ENCODE measurements around the gene BPTF.
"Not testable (repeated sequence)": the region's sequence is repeated elsewhere in the genome, so short reads cannot be mapped to it uniquely, and the experiment has no call there.

BPTF gene

DNA sequence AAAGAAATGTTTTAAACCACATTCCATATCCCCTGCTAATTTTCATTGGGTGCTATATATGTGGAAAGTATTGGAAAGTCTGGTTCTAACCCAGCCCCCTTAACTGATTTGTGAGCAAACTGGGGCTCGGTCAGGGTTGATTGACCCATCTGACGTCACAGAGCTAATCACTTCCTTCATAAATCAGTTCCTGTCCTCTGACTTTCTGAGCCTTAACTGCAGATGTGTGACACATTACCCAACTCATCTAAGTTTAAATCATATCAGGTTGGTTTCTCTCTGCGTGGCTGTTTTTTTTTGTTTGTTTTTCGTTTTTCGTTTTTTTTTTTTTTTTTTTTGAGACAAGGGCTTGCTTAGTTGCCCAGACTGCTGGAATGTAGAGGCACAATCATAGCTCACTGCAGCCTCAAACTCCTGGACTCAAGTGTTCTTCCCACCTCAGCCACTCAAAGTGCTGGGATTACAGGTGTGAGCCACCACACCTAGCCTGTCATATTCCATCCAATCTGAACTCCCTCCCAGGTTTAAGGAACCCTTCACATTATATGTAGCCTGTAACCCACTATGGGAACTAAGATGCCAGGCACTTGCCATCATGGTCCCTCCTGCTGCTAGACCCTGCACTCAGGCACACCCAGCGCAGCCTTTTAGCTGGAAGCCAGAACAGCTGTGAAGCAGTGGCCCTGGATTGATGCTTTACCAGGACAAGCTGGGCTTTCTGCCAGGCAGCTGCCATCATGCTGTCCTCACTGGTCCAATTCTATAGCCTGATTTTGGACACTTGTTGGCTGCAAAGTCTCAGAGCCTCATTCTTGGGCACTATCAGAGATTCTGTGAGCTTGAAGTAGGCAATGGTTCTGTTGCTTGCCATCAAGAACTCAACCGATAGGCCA lies 6.9 kb upstream of the BPTF start:
- Histone ChIP-seq H3K27me3 (ENCODE audit: control insufficient read depth in 1 of 2, insufficient read depth in 2 of 2, low read length in 2 of 2) (no peaks in the 10 kb centered on the region), H3K9me3 (ENCODE audit: low read length) (no peaks in the 10 kb centered on the region), H3K4me3 (ENCODE audit: low read depth in 1 of 2, low read length in 2 of 2) (no peak overlapping the region), H3K4me1 (ENCODE audit: insufficient read depth, low read length) (no peaks in the 10 kb centered on the region), H3K36me3 (ENCODE audit: insufficient read depth, low read length) (no peaks in the 10 kb centered on the region), H3K9ac (ENCODE audit: low read length) (no peak overlapping the region), H3K27ac (ENCODE audit: low read depth, low read length) (no peak overlapping the region)

DNA sequence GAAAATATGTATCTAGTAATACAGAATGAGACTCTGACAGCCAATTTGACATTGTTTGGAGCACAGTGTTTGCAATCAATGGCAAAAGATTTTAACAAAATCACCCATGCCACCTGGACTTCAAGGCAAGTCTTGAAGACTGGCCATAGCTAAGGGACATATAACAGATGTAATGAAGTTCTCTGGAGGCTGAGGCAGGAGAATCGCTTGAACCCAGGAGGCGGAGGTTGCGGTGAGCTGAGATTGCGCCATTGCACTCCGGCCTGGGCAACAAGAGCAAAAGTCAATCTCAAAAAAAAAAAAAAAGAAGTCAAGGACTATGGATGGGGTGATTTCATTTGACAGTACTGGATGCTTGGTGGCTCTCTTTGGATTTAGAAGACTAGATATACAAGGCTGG lies 5.6 kb upstream of the BPTF start:
- H3K4me1 ChIP-seq (ENCODE audit: insufficient read depth, low read length) = no peaks in the 10 kb centered on the region
- no peak overlapping the region for H3K4me3 ChIP-seq (ENCODE audit: low read depth in 1 of 2, low read length in 2 of 2)
- H3K36me3 ChIP-seq (ENCODE audit: insufficient read depth, low read length) = no peaks in the 10 kb centered on the region
- H3K27ac ChIP-seq (ENCODE audit: low read depth, low read length) = no peak overlapping the region
- H3K9ac ChIP-seq (ENCODE audit: low read length) = no peak overlapping the region
- no peaks in the 10 kb centered on the region for H3K27me3 ChIP-seq (ENCODE audit: control insufficient read depth in 1 of 2, insufficient read depth in 2 of 2, low read length in 2 of 2)
- H3K9me3 ChIP-seq (ENCODE audit: low read length) = no peaks in the 10 kb centered on the region

DNA sequence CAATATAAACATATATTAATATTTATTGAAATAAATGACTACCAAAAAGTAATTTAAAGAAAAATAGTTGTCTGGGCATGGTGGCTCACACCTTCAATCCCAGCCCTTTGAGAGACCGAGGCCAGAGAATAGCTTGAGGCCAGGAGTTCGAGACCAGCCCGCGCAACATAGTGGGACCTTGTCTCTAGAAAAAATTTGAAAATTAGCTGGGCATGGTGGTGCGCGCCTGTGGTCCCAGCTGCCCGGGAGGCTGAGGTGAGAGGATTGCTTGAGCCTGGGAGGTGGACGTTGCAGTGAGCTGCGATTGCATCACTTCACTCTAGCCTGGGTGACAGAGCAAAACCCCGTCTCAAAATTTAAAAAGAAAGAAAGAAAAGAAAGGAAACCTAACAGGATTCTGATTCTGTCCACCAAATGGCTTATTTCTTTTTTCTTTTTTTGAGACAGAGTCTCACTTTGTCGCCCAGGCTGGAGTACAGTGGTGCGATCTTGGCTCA lies 3.4 kb upstream of the BPTF start:
- H3K36me3 ChIP-seq (ENCODE audit: insufficient read depth, low read length) = no peaks in the 10 kb centered on the region
- H3K9ac ChIP-seq (ENCODE audit: low read length) = no peak overlapping the region
- H3K9me3 ChIP-seq (ENCODE audit: low read length) = no peaks in the 10 kb centered on the region
- no peaks in the 10 kb centered on the region for H3K4me1 ChIP-seq (ENCODE audit: insufficient read depth, low read length)
- no peaks in the 10 kb centered on the region for H3K27me3 ChIP-seq (ENCODE audit: control insufficient read depth in 1 of 2, insufficient read depth in 2 of 2, low read length in 2 of 2)
- no peak overlapping the region for H3K27ac ChIP-seq (ENCODE audit: low read depth, low read length)
- H3K4me3 ChIP-seq (ENCODE audit: low read depth in 1 of 2, low read length in 2 of 2) = no peak overlapping the region

DNA sequence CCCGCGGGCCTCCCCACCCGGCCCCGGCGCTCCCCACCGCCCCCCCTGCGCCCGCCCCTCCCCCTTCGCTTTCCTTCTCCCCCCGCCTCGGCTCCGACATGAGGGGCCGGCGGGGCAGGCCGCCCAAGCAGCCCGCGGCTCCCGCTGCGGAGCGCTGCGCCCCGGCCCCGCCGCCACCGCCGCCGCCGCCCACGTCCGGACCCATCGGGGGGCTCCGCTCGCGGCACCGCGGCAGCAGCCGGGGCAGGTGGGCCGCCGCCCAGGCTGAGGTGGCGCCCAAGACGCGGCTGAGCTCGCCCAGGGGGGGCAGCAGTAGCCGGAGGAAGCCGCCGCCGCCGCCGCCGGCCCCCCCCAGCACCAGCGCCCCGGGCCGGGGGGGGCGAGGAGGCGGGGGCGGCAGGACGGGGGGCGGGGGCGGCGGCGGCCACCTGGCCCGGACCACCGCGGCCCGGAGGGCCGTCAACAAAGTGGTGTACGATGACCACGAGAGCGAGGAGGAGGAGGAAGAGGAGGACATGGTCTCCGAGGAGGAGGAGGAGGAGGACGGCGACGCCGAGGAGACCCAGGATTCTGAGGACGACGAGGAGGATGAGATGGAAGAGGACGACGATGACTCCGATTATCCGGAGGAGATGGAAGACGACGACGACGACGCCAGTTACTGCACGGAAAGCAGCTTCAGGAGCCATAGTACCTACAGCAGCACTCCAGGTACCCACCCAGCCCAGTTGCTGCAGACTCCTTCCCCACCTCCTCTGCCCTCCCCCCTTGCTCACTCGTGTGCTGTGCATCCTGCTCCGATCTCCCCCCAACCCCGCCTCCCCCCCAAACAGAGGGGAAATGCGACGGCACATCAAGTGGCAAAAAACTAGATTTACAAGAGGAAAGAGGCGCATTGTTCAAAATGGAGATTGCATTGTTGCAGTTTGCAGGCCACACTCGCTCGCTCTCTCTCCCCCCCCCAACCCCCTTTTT lies 611 bp downstream of the BPTF start:
- not testable (repeated sequence) for H3K36me3 ChIP-seq (ENCODE audit: insufficient read depth, low read length); H3K9ac ChIP-seq (ENCODE audit: low read length); H3K27ac ChIP-seq (ENCODE audit: low read depth, low read length); H3K9me3 ChIP-seq (ENCODE audit: low read length); H3K27me3 ChIP-seq (ENCODE audit: control insufficient read depth in 1 of 2, insufficient read depth in 2 of 2, low read length in 2 of 2)
- Histone ChIP-seq H3K4me3 (ENCODE audit: low read depth in 1 of 2, low read length in 2 of 2) (peak overlapping the region; percentile 73 to 93), H3K4me1 (ENCODE audit: insufficient read depth, low read length) (peaks cover 17% of the 10 kb centered on the region)

DNA sequence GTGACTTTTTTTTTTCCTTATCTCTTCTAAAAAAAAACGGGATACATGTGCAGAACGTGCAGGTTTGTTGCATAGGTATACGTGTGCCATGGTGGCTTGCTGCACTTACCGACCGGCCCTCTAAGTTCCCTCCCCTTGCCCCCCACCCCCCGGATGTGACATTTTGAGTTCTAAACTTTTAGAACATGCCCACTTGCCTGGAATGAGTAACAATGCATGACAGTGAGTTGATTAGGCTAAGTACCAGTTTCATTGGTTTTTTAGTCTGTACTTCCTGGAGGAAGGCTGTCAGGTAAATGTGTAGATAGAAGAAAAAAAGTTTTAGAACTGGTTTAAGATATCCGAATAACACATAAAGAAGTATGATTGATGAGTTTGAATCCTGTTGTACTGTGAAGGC lies 4.0 kb downstream of the BPTF start:
- peaks cover 24% of the 10 kb centered on the region for H3K4me1 ChIP-seq (ENCODE audit: insufficient read depth, low read length)
- H3K27ac ChIP-seq (ENCODE audit: low read depth, low read length) = no peak overlapping the region
- H3K4me3 ChIP-seq (ENCODE audit: low read depth in 1 of 2, low read length in 2 of 2) = no peak overlapping the region
- H3K27me3 ChIP-seq (ENCODE audit: control insufficient read depth in 1 of 2, insufficient read depth in 2 of 2, low read length in 2 of 2) = no peaks in the 10 kb centered on the region
- H3K9ac ChIP-seq (ENCODE audit: low read length) = no peak overlapping the region
- H3K36me3 ChIP-seq (ENCODE audit: insufficient read depth, low read length) = no peaks in the 10 kb centered on the region
- H3K9me3 ChIP-seq (ENCODE audit: low read length) = no peaks in the 10 kb centered on the region

DNA sequence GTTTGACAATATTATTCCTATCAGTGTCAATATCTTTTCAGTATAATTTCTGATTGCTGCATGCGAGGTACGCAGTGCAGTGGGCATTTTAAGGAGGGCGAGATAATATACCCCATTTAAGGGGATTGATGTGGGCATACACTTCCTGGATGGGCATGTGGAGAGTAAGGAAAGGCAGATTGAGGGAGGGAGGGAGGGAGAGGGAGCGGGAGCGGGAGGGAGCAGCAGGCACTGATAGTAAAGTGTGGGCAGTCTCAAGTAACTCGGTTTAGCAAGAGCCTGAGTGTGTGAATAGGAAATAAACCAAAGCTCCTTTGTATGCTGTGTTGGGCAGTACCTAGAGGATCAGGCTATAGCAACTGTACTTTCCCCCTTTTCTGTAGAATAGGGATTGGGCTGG lies 5.1 kb downstream of the BPTF start:
- H3K27ac ChIP-seq (ENCODE audit: low read depth, low read length) = no peak overlapping the region

DNA sequence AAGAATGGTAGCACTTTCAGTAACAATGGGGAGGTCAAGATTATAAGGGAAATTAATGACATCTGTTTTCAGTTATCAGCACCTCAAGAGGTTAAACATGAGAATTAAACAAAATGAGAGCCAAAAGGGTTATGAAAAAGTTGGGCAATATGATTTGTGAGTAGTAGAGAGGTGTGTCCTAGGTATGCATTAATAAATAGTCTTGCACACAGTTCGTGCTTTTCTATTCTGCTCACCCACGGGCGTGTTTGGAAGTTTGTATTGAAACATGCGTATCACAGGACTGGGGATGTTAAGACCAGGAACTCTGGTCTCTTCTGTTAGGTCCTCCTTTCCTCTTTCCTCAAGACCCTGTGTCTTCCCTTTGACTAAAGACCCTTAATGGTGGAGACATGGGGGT lies 6.0 kb downstream of the BPTF start:
- H3K4me3 ChIP-seq (ENCODE audit: low read depth in 1 of 2, low read length in 2 of 2) = no peak overlapping the region
- no peak overlapping the region for H3K27ac ChIP-seq (ENCODE audit: low read depth, low read length)
- no peak overlapping the region for H3K9ac ChIP-seq (ENCODE audit: low read length)
- no peaks in the 10 kb centered on the region for H3K36me3 ChIP-seq (ENCODE audit: insufficient read depth, low read length)
- H3K4me1 ChIP-seq (ENCODE audit: insufficient read depth, low read length) = peaks cover 29% of the 10 kb centered on the region
- H3K27me3 ChIP-seq (ENCODE audit: control insufficient read depth in 1 of 2, insufficient read depth in 2 of 2, low read length in 2 of 2) = no peaks in the 10 kb centered on the region
- no peaks in the 10 kb centered on the region for H3K9me3 ChIP-seq (ENCODE audit: low read length)

More for the DNA sequence above, 5.1 kb downstream of the BPTF start:
- Histone ChIP-seq H3K4me3 (ENCODE audit: low read depth in 1 of 2, low read length in 2 of 2) (no peak overlapping the region), H3K27me3 (ENCODE audit: control insufficient read depth in 1 of 2, insufficient read depth in 2 of 2, low read length in 2 of 2) (no peaks in the 10 kb centered on the region), H3K36me3 (ENCODE audit: insufficient read depth, low read length) (no peaks in the 10 kb centered on the region), H3K4me1 (ENCODE audit: insufficient read depth, low read length) (peaks cover 24% of the 10 kb centered on the region), H3K9ac (ENCODE audit: low read length) (no peak overlapping the region), H3K9me3 (ENCODE audit: low read length) (no peaks in the 10 kb centered on the region)

DNA sequence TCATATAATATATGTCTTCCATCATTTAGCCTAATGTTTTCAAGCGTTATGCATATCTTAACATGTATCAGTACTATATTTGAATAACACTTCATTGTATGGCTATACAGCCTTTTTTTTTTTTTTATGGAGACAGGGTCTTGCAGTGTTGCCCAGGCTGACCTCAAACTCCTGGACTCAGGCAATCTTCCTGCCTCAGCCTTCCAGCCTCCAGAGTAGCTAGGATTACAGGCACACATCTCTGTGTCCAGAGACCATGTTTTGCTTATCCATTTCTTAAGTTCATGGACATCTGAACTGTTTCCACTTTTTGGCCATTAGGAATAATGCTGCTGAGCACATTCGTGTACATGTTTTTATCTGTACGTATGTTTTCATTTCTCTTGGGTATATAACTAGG lies 7.8 kb downstream of the BPTF start:
- Histone ChIP-seq H3K9ac (ENCODE audit: low read length) (no peak overlapping the region), H3K27ac (ENCODE audit: low read depth, low read length) (no peak overlapping the region), H3K27me3 (ENCODE audit: control insufficient read depth in 1 of 2, insufficient read depth in 2 of 2, low read length in 2 of 2) (no peaks in the 10 kb centered on the region), H3K36me3 (ENCODE audit: insufficient read depth, low read length) (no peaks in the 10 kb centered on the region), H3K9me3 (ENCODE audit: low read length) (no peaks in the 10 kb centered on the region), H3K4me3 (ENCODE audit: low read depth in 1 of 2, low read length in 2 of 2) (no peak overlapping the region), H3K4me1 (ENCODE audit: insufficient read depth, low read length) (peaks cover 33% of the 10 kb centered on the region)

DNA sequence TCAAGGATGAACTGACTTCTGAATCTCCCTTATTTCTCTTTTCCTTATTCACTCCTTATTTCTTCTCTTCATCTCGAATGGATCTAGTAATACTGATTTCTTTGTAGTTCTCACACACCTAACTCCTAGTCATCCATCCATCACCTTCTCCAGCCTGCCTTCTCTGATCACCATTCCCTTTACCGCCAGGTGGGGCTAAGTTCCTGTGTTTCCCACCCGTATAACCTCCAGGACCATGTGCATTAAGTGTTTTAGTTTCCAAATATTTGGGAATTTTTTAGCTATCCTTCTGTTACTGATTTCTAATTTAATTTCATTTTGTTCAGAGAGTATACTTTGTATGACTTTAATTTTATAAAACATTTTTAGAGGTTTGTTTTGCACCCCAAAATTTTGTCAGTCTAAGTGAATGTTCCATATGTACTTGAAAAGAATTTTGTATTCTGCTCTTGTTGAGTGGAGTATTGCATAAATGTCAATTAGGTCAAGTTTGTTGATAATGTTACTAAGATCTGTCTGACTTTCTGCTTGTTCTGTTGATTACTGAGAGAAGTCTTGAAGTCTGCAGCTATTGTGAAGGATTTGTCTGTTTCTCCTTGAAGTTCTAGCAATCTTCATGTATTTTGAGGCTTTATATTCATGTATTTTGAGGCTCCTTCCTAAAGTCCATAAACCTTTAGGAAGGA lies 8.8 kb downstream of the BPTF start:
- no peaks in the 10 kb centered on the region for H3K9me3 ChIP-seq (ENCODE audit: low read length)
- peaks cover 33% of the 10 kb centered on the region for H3K4me1 ChIP-seq (ENCODE audit: insufficient read depth, low read length)
- H3K27ac ChIP-seq (ENCODE audit: low read depth, low read length) = no peak overlapping the region
- no peaks in the 10 kb centered on the region for H3K36me3 ChIP-seq (ENCODE audit: insufficient read depth, low read length)
- H3K4me3 ChIP-seq (ENCODE audit: low read depth in 1 of 2, low read length in 2 of 2) = no peak overlapping the region
- H3K9ac ChIP-seq (ENCODE audit: low read length) = no peak overlapping the region
- no peaks in the 10 kb centered on the region for H3K27me3 ChIP-seq (ENCODE audit: control insufficient read depth in 1 of 2, insufficient read depth in 2 of 2, low read length in 2 of 2)

DNA sequence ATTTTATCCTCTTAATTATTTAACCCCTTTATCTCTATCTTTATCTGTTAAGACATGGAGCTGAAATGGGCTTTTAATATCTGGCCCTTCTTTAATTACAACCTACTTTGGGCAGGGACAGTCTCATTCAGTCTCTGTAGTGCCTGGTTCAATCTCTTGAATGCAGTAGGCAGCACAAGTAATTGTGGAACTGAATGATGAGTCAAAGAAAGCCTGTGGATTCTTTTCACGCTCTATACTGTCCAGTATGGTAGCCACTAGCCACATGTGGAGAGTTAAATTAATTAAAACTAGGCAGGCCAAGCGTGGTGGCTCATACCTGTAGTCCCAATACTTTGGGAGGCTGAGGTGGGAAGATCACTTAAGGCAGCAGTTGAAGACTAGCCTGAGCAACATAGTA lies 9.3 kb downstream of the BPTF start:
- no peak overlapping the region for H3K27ac ChIP-seq (ENCODE audit: low read depth, low read length)
- no peak overlapping the region for H3K4me3 ChIP-seq (ENCODE audit: low read depth in 1 of 2, low read length in 2 of 2)
- no peak overlapping the region for H3K9ac ChIP-seq (ENCODE audit: low read length)
- no peaks in the 10 kb centered on the region for H3K9me3 ChIP-seq (ENCODE audit: low read length)
- no peaks in the 10 kb centered on the region for H3K27me3 ChIP-seq (ENCODE audit: control insufficient read depth in 1 of 2, insufficient read depth in 2 of 2, low read length in 2 of 2)
- no peaks in the 10 kb centered on the region for H3K36me3 ChIP-seq (ENCODE audit: insufficient read depth, low read length)
- H3K4me1 ChIP-seq (ENCODE audit: insufficient read depth, low read length) = peaks cover 28% of the 10 kb centered on the region

Measured in muscle layer of colon (tissue), 2 donors.